ENCODE data around the gene ZFAND3.

Gene ZFAND3

DNA sequence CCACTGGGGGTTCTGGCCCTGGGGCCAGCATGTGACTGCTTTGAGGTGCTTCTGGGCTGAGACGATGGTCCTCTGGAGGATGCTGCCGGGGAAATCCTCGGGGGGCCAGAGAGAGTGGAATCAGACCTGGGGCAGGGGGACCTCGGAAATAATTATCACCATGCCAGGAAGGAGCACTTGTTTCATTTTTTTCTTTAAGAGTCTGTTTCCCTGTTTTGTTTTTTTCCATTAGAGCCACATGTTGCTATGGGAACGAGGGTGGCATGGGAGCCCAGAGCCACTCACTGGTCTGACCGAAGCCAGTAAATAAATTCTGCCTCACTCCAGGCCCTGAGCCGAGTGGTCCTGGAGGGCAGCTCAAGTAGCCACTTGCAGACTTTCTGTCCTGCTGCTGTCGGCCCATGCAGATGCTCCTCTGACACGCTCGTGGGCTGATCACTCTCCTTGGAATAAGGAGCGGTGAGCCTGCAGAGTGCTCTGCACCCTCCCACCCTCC, 365.1 kb downstream of the ZFAND3 start:
- Histone ChIP-seq H3K36me3 (peaks cover 0 to 22% (median 0%) of the 10 kb centered on the region in 11 experiments; a peak in 3 of 22 replicates), H3K4me1 (no peaks in the 10 kb centered on the region), H3K27me3 (no peaks in the 10 kb centered on the region), H3K9ac (no peak overlapping the region), H3K4me2 (no peak overlapping the region), H3K27ac (no peak overlapping the region), H3K9me3 (replicated peaks in 1 of 11) (no peaks in the 10 kb centered on the region), H3K4me3 (no peak overlapping the region), H4K20me1 (peaks cover 0 to 14% (median 0%) of the 10 kb centered on the region in 11 experiments; a peak in 4 of 22 replicates)
- TF ChIP-seq Cebpa-rat (IDR thresholded peaks at IDR 0.05) = no peak

DNA sequence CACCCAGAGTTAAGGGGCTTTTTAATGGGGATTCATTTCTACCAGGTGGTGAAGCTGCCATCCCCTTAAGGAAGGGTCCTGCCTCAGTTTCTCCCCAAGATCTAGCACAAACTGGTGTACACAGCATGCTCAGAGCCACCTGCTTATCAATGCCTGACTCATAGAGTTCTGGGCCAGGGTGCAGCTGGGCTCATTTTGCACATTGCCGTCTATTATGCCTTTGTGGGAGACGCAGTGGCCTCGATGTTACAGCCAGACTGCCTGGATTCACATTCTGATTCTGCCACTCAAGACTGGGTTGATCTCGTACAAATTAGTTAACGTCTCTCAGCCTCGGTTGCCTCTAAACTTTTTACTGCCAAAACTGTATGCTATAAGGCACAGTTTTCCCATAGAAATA, 365.7 kb downstream of the ZFAND3 start:
- no peak overlapping the region for H3K27ac ChIP-seq
- H3K36me3 ChIP-seq = peaks cover 0 to 22% (median 0%) of the 10 kb centered on the region in 11 experiments; a peak in 3 of 22 replicates
- H4K20me1 ChIP-seq = peaks cover 0 to 8% (median 0%) of the 10 kb centered on the region in 11 experiments; a peak in 3 of 22 replicates
- no peaks in the 10 kb centered on the region for H3K4me1 ChIP-seq
- H3K9ac ChIP-seq = no peak overlapping the region
- no peak overlapping the region for H3K4me2 ChIP-seq
- no peaks in the 10 kb centered on the region for H3K27me3 ChIP-seq
- no peaks in the 10 kb centered on the region for H3K9me3 ChIP-seq (replicated peaks in 1 of 11)
- no peak overlapping the region for H3K4me3 ChIP-seq
- no peak for TF ChIP-seq Cebpa-rat (IDR thresholded peaks at IDR 0.05)

DNA sequence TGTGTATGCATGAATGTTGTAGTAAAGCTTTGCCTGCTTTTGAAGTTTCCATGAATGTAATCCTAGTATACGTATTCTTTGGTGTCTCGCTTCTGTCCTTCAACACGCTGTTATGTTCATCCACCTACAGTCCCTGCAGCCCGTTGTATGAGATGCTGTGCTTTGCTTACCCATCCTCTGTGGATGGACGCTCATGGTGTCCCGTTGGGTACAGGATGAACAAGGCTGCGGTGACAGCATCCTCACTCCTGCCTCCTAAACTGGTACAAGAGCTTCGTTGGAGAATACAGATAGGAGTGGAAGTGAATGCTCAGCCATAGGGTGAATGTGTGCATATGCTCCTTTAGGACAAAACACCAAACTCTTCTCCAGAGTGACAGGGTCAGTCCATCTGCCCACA, 366.2 kb downstream of the ZFAND3 start:
- H3K4me3 ChIP-seq = no peak overlapping the region
- H3K9ac ChIP-seq = no peak overlapping the region
- no peak for TF ChIP-seq Cebpa-rat (IDR thresholded peaks at IDR 0.05)
- no peaks in the 10 kb centered on the region for H3K27me3 ChIP-seq
- H3K4me2 ChIP-seq = no peak overlapping the region
- no peaks in the 10 kb centered on the region for H3K9me3 ChIP-seq (replicated peaks in 1 of 11)
- H3K36me3 ChIP-seq = peaks cover 0 to 22% (median 0%) of the 10 kb centered on the region in 11 experiments; a peak in 3 of 22 replicates
- H4K20me1 ChIP-seq = peaks cover 0 to 3% (median 0%) of the 10 kb centered on the region in 11 experiments; a peak in 2 of 22 replicates
- no peaks in the 10 kb centered on the region for H3K4me1 ChIP-seq
- H3K27ac ChIP-seq = no peak overlapping the region

DNA sequence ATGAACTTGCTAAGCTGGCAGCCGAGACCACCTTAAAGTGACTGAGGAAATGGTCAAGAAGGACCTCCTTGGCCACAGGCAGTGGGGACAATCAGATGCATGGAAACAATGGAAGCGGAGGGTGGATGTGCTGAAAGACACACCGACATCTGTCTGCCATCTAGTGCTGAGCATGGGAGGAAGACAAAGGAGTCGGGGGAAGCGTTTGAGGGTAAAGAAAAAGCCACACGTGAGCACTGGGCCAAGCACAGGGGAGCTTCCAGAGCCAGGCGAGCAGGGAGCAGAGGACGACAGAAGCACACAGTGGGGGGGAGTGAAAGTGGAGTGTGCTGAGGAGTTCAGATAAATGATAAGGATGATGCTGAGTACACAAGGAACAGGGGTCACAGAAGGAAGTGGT, 367.8 kb downstream of the ZFAND3 start:
- Histone ChIP-seq H3K9ac (no peak overlapping the region), H4K20me1 (no peaks in the 10 kb centered on the region; a peak in 2 of 22 replicates), H3K9me3 (replicated peaks in 1 of 11) (no peaks in the 10 kb centered on the region), H3K4me1 (no peaks in the 10 kb centered on the region), H3K4me3 (no peak overlapping the region), H3K4me2 (no peak overlapping the region), H3K27me3 (no peaks in the 10 kb centered on the region), H3K27ac (no peak overlapping the region), H3K36me3 (peaks cover 0 to 31% (median 0%) of the 10 kb centered on the region in 11 experiments; a peak in 4 of 22 replicates)
- no peak for TF ChIP-seq Cebpa-rat (IDR thresholded peaks at IDR 0.05)

DNA sequence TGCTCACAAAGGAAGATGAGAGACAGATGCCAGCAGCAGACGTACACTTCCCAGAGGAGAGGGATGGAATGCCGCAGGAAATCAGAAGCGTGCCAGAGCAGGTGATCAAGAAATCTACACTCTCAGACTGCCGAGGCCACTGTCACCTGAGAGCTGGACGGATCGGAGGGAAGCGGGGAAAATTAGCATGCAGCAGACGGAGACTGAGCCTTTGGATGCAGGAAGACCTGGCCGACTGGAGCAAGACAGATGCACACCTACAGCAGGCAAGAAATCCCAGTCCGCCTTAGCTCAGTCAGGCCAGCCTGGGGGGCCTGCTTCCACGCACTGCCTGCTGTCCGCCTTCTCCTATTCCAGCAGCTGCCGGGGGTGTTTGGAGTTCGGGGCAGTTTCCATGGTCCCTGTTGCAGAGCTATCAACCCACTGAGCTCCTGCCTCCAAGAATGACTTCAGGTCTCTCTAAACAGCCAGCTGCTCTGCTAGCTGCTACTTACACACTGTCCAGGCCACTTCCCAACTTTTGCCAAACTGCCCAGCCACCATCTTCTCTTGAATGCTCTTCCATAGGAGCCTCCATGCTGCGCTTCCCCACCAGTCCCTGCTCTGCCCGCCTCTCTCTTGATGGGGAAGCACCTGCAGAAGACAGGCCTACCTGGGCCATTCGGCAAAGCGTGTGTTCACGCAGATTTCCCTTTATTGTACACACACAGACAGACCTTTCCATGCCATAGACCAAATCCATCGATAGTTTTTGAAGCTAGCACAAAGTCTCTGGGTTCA, 368.5 kb downstream of the ZFAND3 start:
- no peak overlapping the region for H3K4me3 ChIP-seq
- H3K9ac ChIP-seq = no peak overlapping the region
- no peaks in the 10 kb centered on the region for H3K4me1 ChIP-seq
- no peaks in the 10 kb centered on the region for H3K27me3 ChIP-seq
- H4K20me1 ChIP-seq = no peaks in the 10 kb centered on the region
- no peak overlapping the region for H3K27ac ChIP-seq
- H3K4me2 ChIP-seq = no peak overlapping the region
- no peaks in the 10 kb centered on the region for H3K9me3 ChIP-seq (replicated peaks in 1 of 11)
- no peak for TF ChIP-seq Cebpa-rat (IDR thresholded peaks at IDR 0.05)
- peaks cover 0 to 31% (median 0%) of the 10 kb centered on the region in 11 experiments; a peak in 4 of 22 replicates for H3K36me3 ChIP-seq

DNA sequence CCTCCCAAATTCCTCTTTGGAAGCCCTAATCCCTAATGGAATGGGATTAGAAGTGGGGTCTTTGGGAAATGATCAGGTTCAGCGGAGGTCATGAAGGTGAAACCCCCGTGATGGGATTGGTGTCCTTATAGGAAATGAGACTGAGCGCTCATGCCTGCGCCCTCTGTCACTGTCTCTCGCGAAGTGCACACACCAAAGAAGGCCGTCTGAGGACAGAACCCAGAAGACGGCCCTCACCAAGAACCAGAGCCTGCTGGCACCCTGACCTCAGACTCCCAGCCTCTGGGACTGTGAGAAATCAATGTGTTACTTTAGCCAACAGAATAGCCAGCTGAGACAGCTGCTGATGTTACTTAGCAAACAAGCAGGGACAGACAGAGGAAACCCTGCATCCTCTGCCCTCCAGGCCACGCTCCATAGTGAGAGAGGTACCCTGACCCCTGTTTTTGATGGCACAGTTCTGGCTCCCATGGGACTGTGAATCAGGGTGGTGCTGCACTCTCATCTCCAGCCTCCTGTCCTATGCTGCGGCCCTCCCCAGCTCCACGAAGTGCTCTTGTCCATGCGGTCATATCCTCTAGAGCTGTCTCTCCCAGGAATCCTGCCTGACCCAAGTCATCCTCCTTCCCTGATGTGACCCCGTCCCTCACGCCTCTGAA, 369.3 kb downstream of the ZFAND3 start:
- H3K4me1 ChIP-seq = no peaks in the 10 kb centered on the region
- H3K9ac ChIP-seq = no peak overlapping the region
- no peaks in the 10 kb centered on the region for H3K9me3 ChIP-seq (replicated peaks in 1 of 11)
- H4K20me1 ChIP-seq = no peaks in the 10 kb centered on the region
- TF ChIP-seq Cebpa-rat (IDR thresholded peaks at IDR 0.05) = no peak
- H3K27me3 ChIP-seq = no peaks in the 10 kb centered on the region
- H3K4me3 ChIP-seq = no peak overlapping the region
- H3K4me2 ChIP-seq = no peak overlapping the region
- H3K36me3 ChIP-seq = peaks cover 0 to 26% (median 0%) of the 10 kb centered on the region in 11 experiments; a peak in 4 of 22 replicates
- no peak overlapping the region for H3K27ac ChIP-seq

DNA sequence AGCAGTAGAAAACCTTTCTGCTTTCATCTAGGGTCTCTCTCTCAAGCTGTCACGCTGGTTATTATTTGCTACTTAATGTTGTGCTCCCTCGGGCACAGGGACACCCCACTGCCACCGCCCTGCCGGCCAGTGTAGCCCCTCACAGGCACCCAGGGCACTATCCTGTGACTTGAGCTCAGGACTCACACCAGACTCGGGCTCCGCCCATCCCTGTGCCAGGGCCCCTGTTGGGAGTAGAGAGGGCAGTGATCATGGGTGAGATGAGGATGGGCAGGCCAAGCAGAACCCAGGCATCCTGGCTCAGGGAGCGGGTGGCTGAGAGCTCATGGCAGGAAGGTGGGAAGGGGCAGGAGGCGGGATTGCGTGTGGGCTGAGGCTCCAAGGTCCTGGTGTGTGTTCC, 371.9 kb downstream of the ZFAND3 start:
- Histone ChIP-seq H3K4me3 (no peak overlapping the region), H3K9me3 (replicated peaks in 1 of 11) (no peaks in the 10 kb centered on the region), H4K20me1 (no peaks in the 10 kb centered on the region), H3K27ac (no peak overlapping the region), H3K9ac (no peak overlapping the region), H3K4me2 (no peak overlapping the region), H3K27me3 (no peaks in the 10 kb centered on the region), H3K4me1 (no peaks in the 10 kb centered on the region), H3K36me3 (peaks cover 0 to 16% (median 0%) of the 10 kb centered on the region in 11 experiments; a peak in 4 of 22 replicates)
- TF ChIP-seq Cebpa-rat (IDR thresholded peaks at IDR 0.05) = no peak

DNA sequence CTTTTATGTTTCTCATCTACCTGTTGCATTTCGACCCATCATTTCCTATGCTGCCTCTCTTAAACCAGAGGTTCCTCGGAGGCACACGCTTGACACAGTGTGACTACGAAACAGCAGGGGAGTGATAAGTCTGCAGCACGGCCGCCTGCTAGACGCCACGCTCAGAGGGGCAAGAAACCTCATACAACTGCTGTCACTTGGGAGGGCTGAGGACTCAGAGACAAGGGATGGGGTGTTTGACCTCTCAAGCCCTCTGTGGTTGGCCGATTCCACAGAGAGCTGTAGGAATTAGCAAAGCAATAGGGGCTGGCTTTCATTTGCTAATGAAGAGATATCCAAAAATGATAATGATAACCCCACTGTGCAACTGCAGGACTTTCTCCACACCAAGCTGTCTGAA, 372.5 kb downstream of the ZFAND3 start:
- TF ChIP-seq Cebpa-rat (IDR thresholded peaks at IDR 0.05) = no peak
- H3K9me3 ChIP-seq (replicated peaks in 1 of 11) = no peaks in the 10 kb centered on the region
- no peak overlapping the region for H3K9ac ChIP-seq
- H3K27me3 ChIP-seq = no peaks in the 10 kb centered on the region
- no peaks in the 10 kb centered on the region for H4K20me1 ChIP-seq
- H3K4me2 ChIP-seq = no peak overlapping the region
- H3K4me1 ChIP-seq = no peaks in the 10 kb centered on the region
- H3K4me3 ChIP-seq = no peak overlapping the region
- no peak overlapping the region for H3K27ac ChIP-seq
- H3K36me3 ChIP-seq = peaks cover 0 to 16% (median 0%) of the 10 kb centered on the region in 11 experiments; a peak in 4 of 22 replicates

DNA sequence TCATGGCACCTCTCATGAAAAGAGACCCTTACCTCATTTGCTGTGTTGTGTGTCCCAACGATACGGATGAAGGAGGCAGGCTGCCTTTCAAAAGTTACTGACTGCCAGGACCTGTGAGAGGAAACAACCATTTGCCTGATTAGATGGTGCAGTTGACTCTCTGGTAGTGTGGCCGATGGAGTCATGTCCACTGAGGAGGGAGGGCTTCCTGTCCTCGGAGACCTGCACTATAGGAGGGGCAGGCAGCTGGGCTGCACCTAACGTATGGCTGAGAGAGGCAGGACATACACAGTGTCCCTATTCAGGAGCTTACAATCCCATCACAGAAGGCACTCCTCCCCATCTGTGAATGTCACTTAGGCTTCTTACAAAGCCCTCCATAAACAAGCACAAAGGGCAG, 373.0 kb downstream of the ZFAND3 start:
- Histone ChIP-seq H4K20me1 (no peaks in the 10 kb centered on the region), H3K9ac (no peak overlapping the region), H3K4me1 (no peaks in the 10 kb centered on the region), H3K36me3 (peaks cover 0 to 21% (median 0%) of the 10 kb centered on the region in 11 experiments; a peak in 4 of 22 replicates), H3K27me3 (no peaks in the 10 kb centered on the region), H3K4me3 (no peak overlapping the region), H3K9me3 (replicated peaks in 1 of 11) (no peaks in the 10 kb centered on the region), H3K4me2 (no peak overlapping the region), H3K27ac (no peak overlapping the region)
- no peak for TF ChIP-seq Cebpa-rat (IDR thresholded peaks at IDR 0.05)
